OCI-LY3 (cell line): ENCODE results near the gene INKA1.

Source experiments
- CTCF ChIP-seq: fragments of 200-600, 300-600 bp; sonication (generic); IDR thresholded peaks from 2 replicates; pipeline ENCODE4 v1.5.1; 2014; ENCODE audit warnings: antibody characterized with exemption, low read length, low read depth
- EZH2phosphoT487 ChIP-seq: fragments of 200-600 bp; shearing (Covaris generic); IDR thresholded peaks from 2 replicates; pipeline ENCODE4 v1.6.1; 2018; ENCODE audit warnings: antibody characterized with exemption, mixed run types, low read depth

- TF ChIP-seq CTCF (no peak), EZH2phosphoT487 (no peak)
Observed at GRCh38 chr3:49781415-49782199, 21.5 kb upstream of the INKA1 start.
